Measurements from ENCODE around the gene RYK. TPM values are rescaled to one million over a fixed set of nuclear protein-coding genes. Genes with fewer than 3 reads are reported as not detected.

The RYK gene
- total and polyA plus RNA-seq, 2 experiments from 2014 or later, result 24.9 to 94.8 TPM

GRCh38 chr3:134277066-134277660 is 26.5 kb upstream of the RYK start:
- no peak overlapping the region for H3K27ac ChIP-seq (ENCODE audit: low read depth)
- no peaks in the 10 kb centered on the region; the same call in 2 of the 3 replicates for H3K4me1 Mint-ChIP-seq
- ATAC-seq (no peak), DNase-seq (ENCODE audit: low spot score) (no peak)
- no peaks in the 10 kb centered on the region for H4K20me1 ChIP-seq (replicated peaks; ENCODE audit: insufficient read depth)
- no peaks in the 10 kb centered on the region for H3K9me3 Mint-ChIP-seq
- no peak overlapping the region for H3K4me3 ChIP-seq
- H3K27me3 ChIP-seq (ENCODE audit: insufficient read depth), result no peaks in the 10 kb centered on the region
- no peak overlapping the region for H3K27ac Mint-ChIP-seq
- no peak overlapping the region for H3K4me3 Mint-ChIP-seq
- H3K4me1 ChIP-seq (ENCODE audit: insufficient read depth), result peaks cover under 1% of the 10 kb centered on the region; the same call in 1 of the 2 replicates
- H2AFZ ChIP-seq, result no peak overlapping the region
- peaks cover 3% of the 10 kb centered on the region for H3K27me3 Mint-ChIP-seq (ENCODE audit: insufficient read depth, low read depth, poor library complexity)
- no peaks in the 10 kb centered on the region for H3K36me3 Mint-ChIP-seq (ENCODE audit: low read depth)
- no peaks in the 10 kb centered on the region for H3K79me2 ChIP-seq (replicated peaks; ENCODE audit: insufficient read depth)
- TF ChIP-seq CREB1 (CRISPR knock-in tag; IDR thresholded peaks at IDR 0.05; ENCODE audit: low read depth), result no peak
- no peak for TF ChIP-seq EZH2 (IDR thresholded peaks at IDR 0.05; ENCODE audit: low read depth, unreplicated experiment)
- TF ChIP-seq ZNF331 (CRISPR knock-in tag; IDR thresholded peaks at IDR 0.05; ENCODE audit: low read depth), result no peak
- TF ChIP-seq ZNF114 (CRISPR knock-in tag; IDR thresholded peaks at IDR 0.05), result no peak
- TF ChIP-seq NANOG (IDR thresholded peaks at IDR 0.05; ENCODE audit: borderline replicate concordance), result no peak
- TF ChIP-seq, protein P1, sequence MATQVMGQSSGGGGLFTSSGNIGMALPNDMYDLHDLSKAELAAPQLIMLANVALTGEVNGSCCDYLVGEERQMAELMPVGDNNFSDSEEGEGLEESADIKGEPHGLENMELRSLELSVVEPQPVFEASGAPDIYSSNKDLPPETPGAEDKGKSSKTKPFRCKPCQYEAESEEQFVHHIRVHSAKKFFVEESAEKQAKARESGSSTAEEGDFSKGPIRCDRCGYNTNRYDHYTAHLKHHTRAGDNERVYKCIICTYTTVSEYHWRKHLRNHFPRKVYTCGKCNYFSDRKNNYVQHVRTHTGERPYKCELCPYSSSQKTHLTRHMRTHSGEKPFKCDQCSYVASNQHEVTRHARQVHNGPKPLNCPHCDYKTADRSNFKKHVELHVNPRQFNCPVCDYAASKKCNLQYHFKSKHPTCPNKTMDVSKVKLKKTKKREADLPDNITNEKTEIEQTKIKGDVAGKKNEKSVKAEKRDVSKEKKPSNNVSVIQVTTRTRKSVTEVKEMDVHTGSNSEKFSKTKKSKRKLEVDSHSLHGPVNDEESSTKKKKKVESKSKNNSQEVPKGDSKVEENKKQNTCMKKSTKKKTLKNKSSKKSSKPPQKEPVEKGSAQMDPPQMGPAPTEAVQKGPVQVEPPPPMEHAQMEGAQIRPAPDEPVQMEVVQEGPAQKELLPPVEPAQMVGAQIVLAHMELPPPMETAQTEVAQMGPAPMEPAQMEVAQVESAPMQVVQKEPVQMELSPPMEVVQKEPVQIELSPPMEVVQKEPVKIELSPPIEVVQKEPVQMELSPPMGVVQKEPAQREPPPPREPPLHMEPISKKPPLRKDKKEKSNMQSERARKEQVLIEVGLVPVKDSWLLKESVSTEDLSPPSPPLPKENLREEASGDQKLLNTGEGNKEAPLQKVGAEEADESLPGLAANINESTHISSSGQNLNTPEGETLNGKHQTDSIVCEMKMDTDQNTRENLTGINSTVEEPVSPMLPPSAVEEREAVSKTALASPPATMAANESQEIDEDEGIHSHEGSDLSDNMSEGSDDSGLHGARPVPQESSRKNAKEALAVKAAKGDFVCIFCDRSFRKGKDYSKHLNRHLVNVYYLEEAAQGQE (IDR thresholded peaks at IDR 0.05; ENCODE audit: unreplicated experiment), result no peak
- TF ChIP-seq JUNB (IDR thresholded peaks at IDR 0.05; ENCODE audit: unreplicated experiment), result no peak
- TF ChIP-seq, protein P2, sequence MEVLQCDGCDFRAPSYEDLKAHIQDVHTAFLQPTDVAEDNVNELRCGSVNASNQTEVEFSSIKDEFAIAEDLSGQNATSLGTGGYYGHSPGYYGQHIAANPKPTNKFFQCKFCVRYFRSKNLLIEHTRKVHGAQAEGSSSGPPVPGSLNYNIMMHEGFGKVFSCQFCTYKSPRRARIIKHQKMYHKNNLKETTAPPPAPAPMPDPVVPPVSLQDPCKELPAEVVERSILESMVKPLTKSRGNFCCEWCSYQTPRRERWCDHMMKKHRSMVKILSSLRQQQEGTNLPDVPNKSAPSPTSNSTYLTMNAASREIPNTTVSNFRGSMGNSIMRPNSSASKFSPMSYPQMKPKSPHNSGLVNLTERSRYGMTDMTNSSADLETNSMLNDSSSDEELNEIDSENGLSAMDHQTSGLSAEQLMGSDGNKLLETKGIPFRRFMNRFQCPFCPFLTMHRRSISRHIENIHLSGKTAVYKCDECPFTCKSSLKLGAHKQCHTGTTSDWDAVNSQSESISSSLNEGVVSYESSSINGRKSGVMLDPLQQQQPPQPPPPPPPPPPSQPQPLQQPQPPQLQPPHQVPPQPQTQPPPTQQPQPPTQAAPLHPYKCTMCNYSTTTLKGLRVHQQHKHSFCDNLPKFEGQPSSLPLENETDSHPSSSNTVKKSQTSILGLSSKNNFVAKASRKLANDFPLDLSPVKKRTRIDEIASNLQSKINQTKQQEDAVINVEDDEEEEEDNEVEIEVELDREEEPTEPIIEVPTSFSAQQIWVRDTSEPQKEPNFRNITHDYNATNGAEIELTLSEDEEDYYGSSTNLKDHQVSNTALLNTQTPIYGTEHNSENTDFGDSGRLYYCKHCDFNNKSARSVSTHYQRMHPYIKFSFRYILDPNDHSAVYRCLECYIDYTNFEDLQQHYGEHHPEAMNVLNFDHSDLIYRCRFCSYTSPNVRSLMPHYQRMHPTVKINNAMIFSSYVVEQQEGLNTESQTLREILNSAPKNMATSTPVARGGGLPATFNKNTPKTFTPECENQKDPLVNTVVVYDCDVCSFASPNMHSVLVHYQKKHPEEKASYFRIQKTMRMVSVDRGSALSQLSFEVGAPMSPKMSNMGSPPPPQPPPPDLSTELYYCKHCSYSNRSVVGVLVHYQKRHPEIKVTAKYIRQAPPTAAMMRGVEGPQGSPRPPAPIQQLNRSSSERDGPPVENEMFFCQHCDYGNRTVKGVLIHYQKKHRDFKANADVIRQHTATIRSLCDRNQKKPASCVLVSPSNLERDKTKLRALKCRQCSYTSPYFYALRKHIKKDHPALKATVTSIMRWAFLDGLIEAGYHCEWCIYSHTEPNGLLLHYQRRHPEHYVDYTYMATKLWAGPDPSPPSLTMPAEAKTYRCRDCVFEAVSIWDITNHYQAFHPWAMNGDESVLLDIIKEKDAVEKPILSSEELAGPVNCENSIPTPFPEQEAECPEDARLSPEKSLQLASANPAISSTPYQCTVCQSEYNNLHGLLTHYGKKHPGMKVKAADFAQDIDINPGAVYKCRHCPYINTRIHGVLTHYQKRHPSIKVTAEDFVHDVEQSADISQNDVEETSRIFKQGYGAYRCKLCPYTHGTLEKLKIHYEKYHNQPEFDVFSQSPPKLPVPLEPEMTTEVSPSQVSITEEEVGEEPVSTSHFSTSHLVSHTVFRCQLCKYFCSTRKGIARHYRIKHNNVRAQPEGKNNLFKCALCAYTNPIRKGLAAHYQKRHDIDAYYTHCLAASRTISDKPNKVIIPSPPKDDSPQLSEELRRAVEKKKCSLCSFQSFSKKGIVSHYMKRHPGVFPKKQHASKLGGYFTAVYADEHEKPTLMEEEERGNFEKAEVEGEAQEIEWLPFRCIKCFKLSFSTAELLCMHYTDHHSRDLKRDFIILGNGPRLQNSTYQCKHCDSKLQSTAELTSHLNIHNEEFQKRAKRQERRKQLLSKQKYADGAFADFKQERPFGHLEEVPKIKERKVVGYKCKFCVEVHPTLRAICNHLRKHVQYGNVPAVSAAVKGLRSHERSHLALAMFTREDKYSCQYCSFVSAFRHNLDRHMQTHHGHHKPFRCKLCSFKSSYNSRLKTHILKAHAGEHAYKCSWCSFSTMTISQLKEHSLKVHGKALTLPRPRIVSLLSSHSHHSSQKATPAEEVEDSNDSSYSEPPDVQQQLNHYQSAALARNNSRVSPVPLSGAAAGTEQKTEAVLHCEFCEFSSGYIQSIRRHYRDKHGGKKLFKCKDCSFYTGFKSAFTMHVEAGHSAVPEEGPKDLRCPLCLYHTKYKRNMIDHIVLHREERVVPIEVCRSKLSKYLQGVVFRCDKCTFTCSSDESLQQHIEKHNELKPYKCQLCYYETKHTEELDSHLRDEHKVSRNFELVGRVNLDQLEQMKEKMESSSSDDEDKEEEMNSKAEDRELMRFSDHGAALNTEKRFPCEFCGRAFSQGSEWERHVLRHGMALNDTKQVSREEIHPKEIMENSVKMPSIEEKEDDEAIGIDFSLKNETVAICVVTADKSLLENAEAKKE (CRISPR knock-in tag; IDR thresholded peaks at IDR 0.05), result no peak
- no peak for TF ChIP-seq STAT1 (IDR thresholded peaks at IDR 0.05; ENCODE audit: unreplicated experiment)
- TF ChIP-seq POLR2AphosphoS5 (IDR thresholded peaks at IDR 0.05; ENCODE audit: low read depth), result no peak
- no peak for TF ChIP-seq EZH2phosphoT487 (IDR thresholded peaks at IDR 0.05; ENCODE audit: unreplicated experiment)
- TF ChIP-seq, protein P3, sequence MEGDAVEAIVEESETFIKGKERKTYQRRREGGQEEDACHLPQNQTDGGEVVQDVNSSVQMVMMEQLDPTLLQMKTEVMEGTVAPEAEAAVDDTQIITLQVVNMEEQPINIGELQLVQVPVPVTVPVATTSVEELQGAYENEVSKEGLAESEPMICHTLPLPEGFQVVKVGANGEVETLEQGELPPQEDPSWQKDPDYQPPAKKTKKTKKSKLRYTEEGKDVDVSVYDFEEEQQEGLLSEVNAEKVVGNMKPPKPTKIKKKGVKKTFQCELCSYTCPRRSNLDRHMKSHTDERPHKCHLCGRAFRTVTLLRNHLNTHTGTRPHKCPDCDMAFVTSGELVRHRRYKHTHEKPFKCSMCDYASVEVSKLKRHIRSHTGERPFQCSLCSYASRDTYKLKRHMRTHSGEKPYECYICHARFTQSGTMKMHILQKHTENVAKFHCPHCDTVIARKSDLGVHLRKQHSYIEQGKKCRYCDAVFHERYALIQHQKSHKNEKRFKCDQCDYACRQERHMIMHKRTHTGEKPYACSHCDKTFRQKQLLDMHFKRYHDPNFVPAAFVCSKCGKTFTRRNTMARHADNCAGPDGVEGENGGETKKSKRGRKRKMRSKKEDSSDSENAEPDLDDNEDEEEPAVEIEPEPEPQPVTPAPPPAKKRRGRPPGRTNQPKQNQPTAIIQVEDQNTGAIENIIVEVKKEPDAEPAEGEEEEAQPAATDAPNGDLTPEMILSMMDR (conservative IDR thresholded peaks at IDR 0.05; ENCODE audit: low read depth in 2 of 2), result no peak
- TF ChIP-seq, protein P4, sequence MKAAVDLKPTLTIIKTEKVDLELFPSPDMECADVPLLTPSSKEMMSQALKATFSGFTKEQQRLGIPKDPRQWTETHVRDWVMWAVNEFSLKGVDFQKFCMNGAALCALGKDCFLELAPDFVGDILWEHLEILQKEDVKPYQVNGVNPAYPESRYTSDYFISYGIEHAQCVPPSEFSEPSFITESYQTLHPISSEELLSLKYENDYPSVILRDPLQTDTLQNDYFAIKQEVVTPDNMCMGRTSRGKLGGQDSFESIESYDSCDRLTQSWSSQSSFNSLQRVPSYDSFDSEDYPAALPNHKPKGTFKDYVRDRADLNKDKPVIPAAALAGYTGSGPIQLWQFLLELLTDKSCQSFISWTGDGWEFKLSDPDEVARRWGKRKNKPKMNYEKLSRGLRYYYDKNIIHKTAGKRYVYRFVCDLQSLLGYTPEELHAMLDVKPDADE (IDR thresholded peaks at IDR 0.05), result no peak
- H3K4me2 ChIP-seq, result no peak overlapping the region
- H3F3A ChIP-seq (replicated peaks; ENCODE audit: low read depth), result no peaks in the 10 kb centered on the region
- no peaks in the 10 kb centered on the region for H3K9me2 ChIP-seq (ENCODE audit: insufficient read depth)
- H3K36me3 ChIP-seq (ENCODE audit: insufficient read depth), result no peaks in the 10 kb centered on the region
